Spleen (tissue), 7 donors: ENCODE data around the gene PTPRG.
"Not testable (repeated sequence)": the region's sequence is repeated elsewhere in the genome, so short reads cannot be mapped to it uniquely, and the experiment has no call there.

ENCODE experiments used
- POLR2A ChIP-seq, 3 donors: fragments of 450-650 bp; IDR thresholded peaks; one replicate each; pipeline ENCODE4 v1.5.1; 2017; ENCODE audit warnings: antibody characterized with exemption in 3 of 3, mild to moderate bottlenecking in 1 of 3
- POLR2AphosphoS5 ChIP-seq, 3 donors: sonication (generic); formaldehyde crosslinking; IDR thresholded peaks; one replicate each; pipeline ENCODE4 v1.5.1; 2017; ENCODE audit warnings: antibody characterized with exemption in 3 of 3
- TF ChIP-seq, protein P1 (sequence below), 11 experiments: fragments of 200-600 bp in 7 of 11; fragments of 450-650 bp in 4 of 11; sonication (generic) in 4 of 11; IDR thresholded peaks in 8 of 11; conservative IDR thresholded peaks in 3 of 11; 1 replicate in 7 of 11; 2 replicates in 4 of 11; pipeline versions ENCODE4 v1.4.0 to v1.8.0; 2016 to 2021; ENCODE audit warnings: antibody characterized with exemption in 11 of 11, inconsistent platforms in 4 of 11, mild to moderate bottlenecking in 1 of 11
- donor health status: DM: no; HTN: no; CAD: no; lungs with moderate emphysema.
- donor health status: DM: no; HTN: no; CAD: no.
- donor health status: DM: no; HTN: no; CAD: no.

- not testable (repeated sequence) for TF ChIP-seq POLR2AphosphoS5, POLR2A (IDR thresholded peaks at IDR 0.05)
- TF ChIP-seq, protein P1, sequence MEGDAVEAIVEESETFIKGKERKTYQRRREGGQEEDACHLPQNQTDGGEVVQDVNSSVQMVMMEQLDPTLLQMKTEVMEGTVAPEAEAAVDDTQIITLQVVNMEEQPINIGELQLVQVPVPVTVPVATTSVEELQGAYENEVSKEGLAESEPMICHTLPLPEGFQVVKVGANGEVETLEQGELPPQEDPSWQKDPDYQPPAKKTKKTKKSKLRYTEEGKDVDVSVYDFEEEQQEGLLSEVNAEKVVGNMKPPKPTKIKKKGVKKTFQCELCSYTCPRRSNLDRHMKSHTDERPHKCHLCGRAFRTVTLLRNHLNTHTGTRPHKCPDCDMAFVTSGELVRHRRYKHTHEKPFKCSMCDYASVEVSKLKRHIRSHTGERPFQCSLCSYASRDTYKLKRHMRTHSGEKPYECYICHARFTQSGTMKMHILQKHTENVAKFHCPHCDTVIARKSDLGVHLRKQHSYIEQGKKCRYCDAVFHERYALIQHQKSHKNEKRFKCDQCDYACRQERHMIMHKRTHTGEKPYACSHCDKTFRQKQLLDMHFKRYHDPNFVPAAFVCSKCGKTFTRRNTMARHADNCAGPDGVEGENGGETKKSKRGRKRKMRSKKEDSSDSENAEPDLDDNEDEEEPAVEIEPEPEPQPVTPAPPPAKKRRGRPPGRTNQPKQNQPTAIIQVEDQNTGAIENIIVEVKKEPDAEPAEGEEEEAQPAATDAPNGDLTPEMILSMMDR (IDR thresholded peaks at IDR 0.05 in 8 of 11, conservative IDR thresholded peaks at IDR 0.05 in 3 of 11) = not testable (repeated sequence)
These were observed 149.5 kb downstream of the PTPRG start for GRCh38 chr3:61710920-61711319.
